Measurements from ENCODE around the gene SEC14L2. TPM values are rescaled to one million over a fixed set of nuclear protein-coding genes. Genes with fewer than 3 reads are reported as not detected.

Gene SEC14L2
- total RNA-seq, 4 donors from 2014 or later = 16.6 to 45.4 (median 28.2) TPM

GRCh38 chr22:30421695-30422480 lies 25.1 kb downstream of the SEC14L2 start:
- no peak for DNase-seq
- H3K4me1 ChIP-seq = peaks cover 47 to 79% (median 53%) of the 10 kb centered on the region in 3 donors
- H3K27ac ChIP-seq = peak overlapping the region; percentile 97 to 99 (median 98)
- no peaks in the 10 kb centered on the region for H3K9me3 ChIP-seq
- intact Hi-C loops (cut with DNase I) = no loop called here
- WGBS, 2 donors = 57 to 69% methylated on average over 8 of the region's 8 CpGs
- TF ChIP-seq CTCF (IDR thresholded peaks at IDR 0.05) = no peak
- no peak for TF ChIP-seq POLR2A (IDR thresholded peaks at IDR 0.05)
- H3K4me3 ChIP-seq = peak overlapping the region in 2 of 4 donors; percentile 65 to 74
- no peaks in the 10 kb centered on the region for H3K27me3 ChIP-seq
- peaks cover 0 to 32% (median 7%) of the 10 kb centered on the region in 3 donors for H3K36me3 ChIP-seq

DNA sequence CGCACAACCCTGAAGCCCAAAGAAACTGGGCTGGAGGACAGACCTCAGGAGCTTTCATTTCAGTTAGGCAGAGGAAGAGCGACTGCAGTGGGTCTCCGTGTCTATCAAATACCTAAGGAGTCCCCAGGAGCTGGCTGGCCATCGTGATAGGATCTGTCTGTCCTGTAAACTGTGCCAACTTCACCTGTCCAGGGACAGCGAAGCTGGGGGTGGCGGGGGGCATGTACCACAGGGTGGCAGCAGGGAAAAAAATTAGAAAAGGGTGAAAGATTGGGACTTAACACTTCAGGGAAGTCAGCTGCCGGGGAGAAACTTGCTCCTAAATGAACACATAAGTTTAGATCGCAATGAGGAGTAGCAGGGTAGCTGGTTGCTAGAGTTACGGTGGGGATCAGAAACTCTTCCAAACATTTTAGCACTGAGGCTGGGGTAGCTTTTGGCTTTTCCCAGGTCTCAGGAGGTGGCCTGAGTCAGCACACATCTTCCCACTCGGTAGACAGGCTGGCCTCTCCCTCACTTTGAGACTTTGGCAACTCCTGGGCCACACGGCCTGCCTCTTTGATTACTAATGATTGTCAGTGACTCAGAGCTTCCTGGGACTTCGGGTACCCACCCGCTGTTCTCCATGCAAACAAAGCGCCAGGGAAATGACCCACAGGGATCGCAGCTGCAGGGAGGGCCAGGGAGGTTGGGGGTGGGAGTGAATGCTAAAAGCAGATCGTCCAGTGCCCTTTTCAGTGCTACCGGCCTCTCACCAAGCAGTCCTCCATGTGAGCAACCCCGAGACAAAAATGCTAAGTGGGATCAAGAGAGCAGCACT lies 25.9 kb downstream of the SEC14L2 start:
- peak overlapping the region; percentile 41 to 83 (median 70) for H3K4me3 ChIP-seq
- DNase-seq = no peak
- H3K9me3 ChIP-seq = no peaks in the 10 kb centered on the region
- no peaks in the 10 kb centered on the region for H3K27me3 ChIP-seq
- intact Hi-C loops (cut with DNase I) = no loop called here
- peaks cover 0 to 31% (median 2%) of the 10 kb centered on the region in 3 donors for H3K36me3 ChIP-seq
- 41 to 44% methylated on average over 8 to 13 of the region's 18 CpGs for WGBS, 2 donors
- TF ChIP-seq CTCF (IDR thresholded peaks at IDR 0.05) (no peak), POLR2A (IDR thresholded peaks at IDR 0.05) (peak in 2 of 4 donors; percentile 56 to 58)
- peaks cover 48 to 83% (median 54%) of the 10 kb centered on the region in 3 donors for H3K4me1 ChIP-seq
- H3K27ac ChIP-seq = peak overlapping the region; percentile 97 to 99 (median 98)

DNA sequence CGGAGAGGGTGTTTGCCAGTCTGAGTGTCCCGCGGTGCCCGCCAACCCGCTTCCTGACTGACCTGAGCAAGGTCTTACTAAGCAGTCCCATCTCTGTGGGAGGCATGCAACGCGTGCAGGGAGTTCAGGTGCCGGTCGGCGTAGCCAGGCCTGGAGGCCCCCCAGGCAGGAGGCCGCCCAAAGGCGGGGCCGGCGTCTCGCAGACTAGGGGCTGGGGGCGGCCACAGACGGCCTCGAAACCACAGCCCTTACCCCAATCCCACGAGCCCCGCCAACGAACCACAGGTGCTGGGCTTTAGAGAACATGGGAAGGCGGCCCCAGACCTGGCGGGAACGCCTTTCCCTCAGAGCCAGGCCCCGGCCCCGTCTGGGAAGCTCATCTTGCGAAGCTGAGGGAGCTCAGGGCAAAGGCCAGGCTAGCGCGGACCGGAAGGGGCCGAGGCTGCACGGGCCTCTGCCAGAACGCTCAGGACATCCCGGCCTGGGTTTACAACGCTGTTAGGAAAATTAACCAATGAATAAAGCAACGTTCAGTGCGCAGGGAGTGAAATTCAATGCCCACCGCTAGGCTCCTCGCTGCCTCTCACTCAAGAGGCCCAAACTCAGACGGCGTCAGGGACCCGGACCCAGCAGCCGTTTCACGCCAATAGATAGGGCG lies 26.6 kb downstream of the SEC14L2 start:
- Histone ChIP-seq H3K4me1 (peaks cover 48 to 83% (median 54%) of the 10 kb centered on the region in 3 donors), H3K36me3 (peaks cover 0 to 31% (median 0%) of the 10 kb centered on the region in 3 donors), H3K27me3 (no peaks in the 10 kb centered on the region), H3K9me3 (no peaks in the 10 kb centered on the region), H3K4me3 (peak overlapping the region; percentile 41 to 83 (median 70)), H3K27ac (peak overlapping the region; percentile 97 to 99 (median 98))
- TF ChIP-seq CTCF (IDR thresholded peaks at IDR 0.05) (peak in 2 of 6 experiments; percentile 19 to 26), POLR2A (IDR thresholded peaks at IDR 0.05) (peak in 2 of 4 donors; percentile 89 to 92)
- intact Hi-C loops (cut with DNase I) = no loop called here
- no peak for DNase-seq
- 0% methylated on average over 5 to 7 of the region's 45 CpGs for WGBS, 2 donors

- peak overlapping the region; percentile 97 to 99 (median 98) for H3K27ac ChIP-seq
- H3K9me3 ChIP-seq = no peaks in the 10 kb centered on the region
- peaks cover 48 to 78% (median 54%) of the 10 kb centered on the region in 3 donors for H3K4me1 ChIP-seq
- H3K4me3 ChIP-seq = peak overlapping the region; percentile 41 to 83 (median 70)
- 0 to 7% methylated on average over 11 to 18 of the region's 31 CpGs for whole genome bisulfite sequencing, 2 donors
- peak; percentile 94 for DNase-seq
- peaks cover 0 to 29% (median 0%) of the 10 kb centered on the region in 3 donors for H3K36me3 ChIP-seq
- TF ChIP-seq POLR2A (IDR thresholded peaks at IDR 0.05) (peak in 3 of 4 donors; percentile 41 to 83 (median 65)), CTCF (IDR thresholded peaks at IDR 0.05) (peak in 1 of 6 experiments; percentile 32)
- intact Hi-C loops (cut with DNase I) = no loop called here
- H3K27me3 ChIP-seq = no peaks in the 10 kb centered on the region
These were observed 27.2 kb downstream of the SEC14L2 start for GRCh38 chr22:30423959-30424533.

Data from esophagus squamous epithelium (tissue), 5 donors.